Stimulated activated naive B cell treated with anti-CD40 and anti-IgM and Interleukin-4, amounts not matched to agents 10 μg/mL and 1 μg/mL and 100 μg/mL, for 72 hours (primary cell): ENCODE results near the gene ATP13A5.

ENCODE experiments used
- ATAC-seq, 2 donors: fragments of 150-1000 bp; cut with Tn5 transposase; replicated peaks; 2 replicates each; pipeline ENCODE4 v1.10.0; 2021; ENCODE audit warnings: moderate library complexity in 1 of 2
- DNase-seq: peaks from one replicate; pipeline ENCODE4 v3.0.0; 2021
- H3K27ac Mint-ChIP-seq: one replicate; pipeline ENCODE4 v1.8.0; 2022; ENCODE audit warnings: mild to moderate bottlenecking, mixed read lengths
- H3K27me3 Mint-ChIP-seq, 2 donors: one replicate each; pipeline ENCODE4 v1.8.0; 2022; ENCODE audit warnings: mixed read lengths in 2 of 2
- H3K36me3 Mint-ChIP-seq, 2 donors: one replicate each; pipeline ENCODE4 v1.8.0; 2022; ENCODE audit warnings: mixed read lengths in 2 of 2, mild to moderate bottlenecking in 1 of 2
- H3K4me1 Mint-ChIP-seq, 2 donors: one replicate each; pipeline ENCODE4 v1.8.0; 2022; ENCODE audit warnings: mixed read lengths in 2 of 2, mild to moderate bottlenecking in 1 of 2
- H3K4me3 Mint-ChIP-seq, 2 donors: one replicate each; pipeline ENCODE4 v1.8.0; 2022; ENCODE audit warnings: mild to moderate bottlenecking in 2 of 2, mixed read lengths in 2 of 2, moderate library complexity in 1 of 2
- H3K9me3 Mint-ChIP-seq, 2 donors: one replicate each; pipeline ENCODE4 v1.8.0; 2022; ENCODE audit warnings: mixed read lengths in 2 of 2, mild to moderate bottlenecking in 1 of 2

ATP13A5 gene

GRCh38 chr3:193378706-193379105 lies at the start of gene ATP13A5:
TSS of gene ATP13A5 (minus strand) at chr3:193378753. CDS start at chr3:193378725, 28 bp downstream.
- peaks cover 0 to 2% of the 10 kb centered on the region in 2 donors for H3K9me3 Mint-ChIP-seq
- no peak within 1 kb of the TSS for H3K4me3 Mint-ChIP-seq
- H3K36me3 Mint-ChIP-seq, result no peaks in the 10 kb centered on the region
- ATAC-seq, result no peak
- no peaks in the 10 kb centered on the region for H3K4me1 Mint-ChIP-seq
- no peak within 1 kb of the TSS for H3K27ac Mint-ChIP-seq
- H3K27me3 Mint-ChIP-seq, result peaks cover 0 to 12% of the 10 kb centered on the region in 2 donors
- DNase-seq, result no peak

GRCh38 chr3:193418576-193419373 lies 40.2 kb upstream of the ATP13A5 start:
- DNase-seq (no peak), ATAC-seq (no peak)
- Mint-ChIP-seq H3K9me3 (peaks cover 28 to 30% of the 10 kb centered on the region in 2 donors), H3K27ac (no peak overlapping the region), H3K36me3 (peaks cover 7 to 10% of the 10 kb centered on the region in 2 donors), H3K4me1 (no peaks in the 10 kb centered on the region), H3K27me3 (no peaks in the 10 kb centered on the region), H3K4me3 (no peak overlapping the region)

DNA sequence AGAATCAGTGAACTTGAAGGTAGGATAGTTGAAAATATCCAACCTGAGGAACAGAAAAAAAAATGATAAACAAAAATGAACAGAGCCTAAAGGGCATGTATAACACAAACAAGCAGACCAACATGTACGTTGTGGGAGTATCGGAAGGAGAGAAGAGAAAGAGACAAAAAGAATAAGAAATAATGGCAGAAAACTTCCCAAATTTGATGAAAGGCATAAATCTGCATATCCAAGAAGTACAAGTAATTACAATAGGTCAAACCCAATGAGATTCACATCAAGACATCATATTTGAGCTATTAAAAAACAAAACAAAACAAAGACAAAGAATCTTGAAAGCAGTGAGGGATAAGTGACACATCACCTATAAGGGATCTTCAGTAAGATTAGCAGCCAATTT lies 38.1 kb upstream of the ATP13A5 start:
- DNase-seq, result no peak
- no peak for ATAC-seq
- Mint-ChIP-seq H3K4me3 (no peak overlapping the region), H3K27ac (no peak overlapping the region), H3K27me3 (no peaks in the 10 kb centered on the region), H3K4me1 (no peaks in the 10 kb centered on the region), H3K9me3 (peaks cover 26 to 28% of the 10 kb centered on the region in 2 donors), H3K36me3 (peaks cover 7 to 11% of the 10 kb centered on the region in 2 donors)

- no peaks in the 10 kb centered on the region for H3K9me3 Mint-ChIP-seq
These were observed 29.1 kb upstream of the ATP13A5 start for GRCh38 chr3:193407688-193408087.

GRCh38 chr3:193407112-193407511 lies 28.6 kb upstream of the ATP13A5 start:
- H3K27ac Mint-ChIP-seq, result no peak overlapping the region
- no peak overlapping the region for H3K4me3 Mint-ChIP-seq
- no peak for ATAC-seq
- DNase-seq, result no peak
- H3K4me1 Mint-ChIP-seq, result no peaks in the 10 kb centered on the region
- H3K36me3 Mint-ChIP-seq, result no peaks in the 10 kb centered on the region
- no peaks in the 10 kb centered on the region for H3K9me3 Mint-ChIP-seq
- H3K27me3 Mint-ChIP-seq, result no peaks in the 10 kb centered on the region

More at GRCh38 chr3:193407688-193408087, 29.1 kb upstream of the ATP13A5 start:
- Mint-ChIP-seq H3K4me3 (no peak overlapping the region), H3K27ac (no peak overlapping the region), H3K4me1 (no peaks in the 10 kb centered on the region), H3K36me3 (no peaks in the 10 kb centered on the region), H3K27me3 (no peaks in the 10 kb centered on the region)
- DNase-seq, result no peak
- no peak for ATAC-seq

DNA sequence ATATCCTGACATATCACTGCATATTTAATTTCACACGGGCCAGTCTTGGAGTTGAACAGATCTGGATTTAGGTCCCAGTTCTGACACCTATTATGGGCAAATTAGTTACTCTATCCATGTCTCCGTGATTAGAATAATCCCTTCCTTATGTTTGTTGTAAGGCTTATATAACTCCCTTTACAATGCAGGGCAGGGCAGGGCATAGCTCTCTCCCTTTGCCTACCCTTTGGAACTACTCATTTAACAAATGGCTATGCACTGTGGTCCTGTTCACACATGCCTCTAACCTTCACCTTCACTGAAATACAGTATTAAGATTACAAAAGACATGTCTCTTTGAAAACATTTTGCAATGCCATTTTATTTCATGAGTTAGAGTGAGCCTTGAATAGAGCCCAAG lies 24.8 kb upstream of the ATP13A5 start:
- DNase-seq (no peak), ATAC-seq (no peak)
- Mint-ChIP-seq H3K27me3 (no peaks in the 10 kb centered on the region), H3K4me3 (no peak overlapping the region), H3K36me3 (no peaks in the 10 kb centered on the region), H3K27ac (no peak overlapping the region), H3K4me1 (no peaks in the 10 kb centered on the region), H3K9me3 (no peaks in the 10 kb centered on the region)

- no peaks in the 10 kb centered on the region for H3K27me3 Mint-ChIP-seq
- peaks cover 0 to 2% of the 10 kb centered on the region in 2 donors for H3K9me3 Mint-ChIP-seq
- DNase-seq (no peak), ATAC-seq (no peak)
- H3K36me3 Mint-ChIP-seq, result no peaks in the 10 kb centered on the region
- no peak overlapping the region for H3K27ac Mint-ChIP-seq
- H3K4me3 Mint-ChIP-seq, result no peak overlapping the region
- H3K4me1 Mint-ChIP-seq, result no peaks in the 10 kb centered on the region
These were observed 21.8 kb upstream of the ATP13A5 start for GRCh38 chr3:193400304-193400703.

DNA sequence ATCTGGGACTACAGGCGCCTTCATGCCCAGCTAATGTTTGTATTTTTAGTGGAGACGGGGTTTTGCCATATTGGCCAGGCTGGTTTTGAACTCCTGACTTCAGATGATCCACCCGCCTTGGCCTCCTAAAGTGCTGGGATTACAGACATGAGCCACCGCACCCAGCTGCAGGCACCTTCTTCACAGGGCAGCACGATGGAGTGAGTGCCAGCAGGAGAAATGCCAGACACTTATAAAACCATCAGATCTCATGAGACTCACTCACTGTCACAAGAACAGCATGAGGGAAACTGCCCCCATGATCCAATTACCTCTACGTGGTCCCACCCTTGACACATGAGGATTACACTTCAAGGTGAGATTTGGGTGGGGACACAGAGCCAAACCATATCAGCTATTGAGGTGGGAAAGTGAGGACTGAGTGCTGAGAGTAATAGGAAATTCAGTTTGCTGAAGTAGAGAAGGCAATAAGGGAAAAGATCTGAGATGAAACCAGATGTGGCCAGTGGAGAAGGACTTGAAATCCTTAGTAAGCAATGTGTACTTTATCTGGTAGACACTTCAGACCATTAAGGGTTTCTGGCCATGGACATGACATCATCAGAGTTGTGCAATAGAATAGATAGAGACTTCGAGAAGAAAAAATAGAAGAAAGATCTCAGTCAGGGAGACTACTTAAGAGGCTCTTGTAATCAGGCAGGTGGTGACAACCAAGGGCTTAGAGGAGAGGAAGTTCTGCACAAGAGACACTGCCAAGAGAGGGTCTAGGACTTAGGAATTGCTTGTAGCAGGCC lies 18.1 kb upstream of the ATP13A5 start:
- Mint-ChIP-seq H3K4me1 (no peaks in the 10 kb centered on the region), H3K27me3 (no peaks in the 10 kb centered on the region), H3K36me3 (no peaks in the 10 kb centered on the region), H3K27ac (no peak overlapping the region), H3K9me3 (peaks cover 5 to 7% of the 10 kb centered on the region in 2 donors), H3K4me3 (no peak overlapping the region)
- no peak for ATAC-seq
- no peak for DNase-seq

- no peak overlapping the region for H3K4me3 Mint-ChIP-seq
These were observed 13.3 kb upstream of the ATP13A5 start for GRCh38 chr3:193391902-193392301.

DNA sequence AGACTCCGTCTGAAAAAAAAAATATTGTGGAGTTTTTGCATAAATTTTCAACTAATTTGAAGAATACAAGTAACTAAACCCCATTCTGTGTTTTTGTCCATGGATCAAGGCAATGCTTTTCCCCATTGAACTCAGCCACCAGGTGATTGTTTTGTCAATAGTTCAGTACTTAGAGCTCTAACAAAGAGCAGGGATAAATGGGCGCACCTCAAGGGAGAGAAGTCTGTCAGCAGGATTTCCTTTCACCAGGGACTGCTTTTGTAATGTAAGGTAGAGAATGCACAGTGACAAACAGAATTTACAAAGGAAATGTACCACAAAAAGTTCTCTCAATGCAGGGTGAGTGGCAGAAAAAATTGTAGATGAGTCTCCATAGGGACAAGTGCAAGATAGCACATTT lies 10.8 kb upstream of the ATP13A5 start:
- Mint-ChIP-seq H3K4me1 (no peaks in the 10 kb centered on the region), H3K9me3 (peaks cover 4% of the 10 kb centered on the region in 2 donors), H3K27me3 (no peaks in the 10 kb centered on the region), H3K36me3 (no peaks in the 10 kb centered on the region), H3K27ac (no peak overlapping the region), H3K4me3 (no peak overlapping the region)
- DNase-seq, result no peak
- no peak for ATAC-seq

More at GRCh38 chr3:193391902-193392301, 13.3 kb upstream of the ATP13A5 start:
- ATAC-seq, result no peak
- Mint-ChIP-seq H3K36me3 (no peaks in the 10 kb centered on the region), H3K9me3 (peaks cover 3 to 7% of the 10 kb centered on the region in 2 donors), H3K27me3 (no peaks in the 10 kb centered on the region), H3K27ac (no peak overlapping the region), H3K4me1 (no peaks in the 10 kb centered on the region)
- no peak for DNase-seq

DNA sequence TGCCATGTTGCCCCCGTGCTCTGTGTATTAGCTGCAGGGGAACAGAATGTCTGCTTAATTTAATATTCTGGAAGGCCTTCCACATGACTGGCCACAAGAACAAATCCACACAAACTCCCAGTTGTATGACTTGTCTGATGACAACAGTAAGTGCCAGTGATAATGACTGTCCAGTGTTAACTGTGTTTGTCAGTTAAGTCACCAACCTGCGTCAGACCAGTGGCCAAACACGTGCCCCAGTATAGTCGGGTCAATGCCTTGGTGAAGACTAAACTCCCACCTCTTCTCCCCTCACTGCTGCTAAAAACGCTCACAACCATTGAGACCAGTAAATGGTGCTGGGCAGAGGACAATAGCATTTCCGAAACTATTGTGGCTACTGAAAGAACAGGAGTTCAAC lies 9.8 kb upstream of the ATP13A5 start:
- Mint-ChIP-seq H3K36me3 (no peaks in the 10 kb centered on the region), H3K4me3 (no peak overlapping the region), H3K27me3 (no peaks in the 10 kb centered on the region), H3K9me3 (peaks cover 0 to 1% of the 10 kb centered on the region in 2 donors), H3K4me1 (no peaks in the 10 kb centered on the region), H3K27ac (no peak overlapping the region)
- DNase-seq (no peak), ATAC-seq (no peak)

- Mint-ChIP-seq H3K36me3 (no peaks in the 10 kb centered on the region), H3K9me3 (peaks cover 0 to 1% of the 10 kb centered on the region in 2 donors), H3K4me1 (no peaks in the 10 kb centered on the region), H3K27ac (no peak overlapping the region), H3K27me3 (no peaks in the 10 kb centered on the region), H3K4me3 (no peak overlapping the region)
- DNase-seq (no peak), ATAC-seq (no peak)
These were observed 9.0 kb upstream of the ATP13A5 start for GRCh38 chr3:193387596-193387995.

- DNase-seq, result no peak
- no peak overlapping the region for H3K4me3 Mint-ChIP-seq
- H3K4me1 Mint-ChIP-seq, result no peaks in the 10 kb centered on the region
- peaks cover 4 to 18% of the 10 kb centered on the region in 2 donors for H3K27me3 Mint-ChIP-seq
- ATAC-seq, result no peak
- H3K27ac Mint-ChIP-seq, result no peak overlapping the region
- no peaks in the 10 kb centered on the region for H3K36me3 Mint-ChIP-seq
- H3K9me3 Mint-ChIP-seq, result peaks cover 0 to 2% of the 10 kb centered on the region in 2 donors
These were observed 962 bp downstream of the ATP13A5 start for GRCh38 chr3:193377591-193377990.

- H3K27ac Mint-ChIP-seq, result no peak overlapping the region
These were observed 2.9 kb downstream of the ATP13A5 start for GRCh38 chr3:193375614-193376013.

GRCh38 chr3:193372783-193373182 lies 5.8 kb downstream of the ATP13A5 start:
- H3K27ac Mint-ChIP-seq, result no peak overlapping the region
- no peak for ATAC-seq
- no peaks in the 10 kb centered on the region for H3K9me3 Mint-ChIP-seq
- H3K27me3 Mint-ChIP-seq, result peaks cover 4 to 18% of the 10 kb centered on the region in 2 donors
- no peak overlapping the region for H3K4me3 Mint-ChIP-seq
- DNase-seq, result no peak
- no peaks in the 10 kb centered on the region for H3K36me3 Mint-ChIP-seq
- H3K4me1 Mint-ChIP-seq, result no peaks in the 10 kb centered on the region

More at GRCh38 chr3:193375614-193376013, 2.9 kb downstream of the ATP13A5 start:
- Mint-ChIP-seq H3K4me3 (no peak overlapping the region), H3K36me3 (no peaks in the 10 kb centered on the region), H3K27me3 (peaks cover 4 to 18% of the 10 kb centered on the region in 2 donors), H3K4me1 (no peaks in the 10 kb centered on the region), H3K9me3 (peaks cover 0 to 2% of the 10 kb centered on the region in 2 donors)
- DNase-seq, result no peak
- ATAC-seq, result no peak
